Hepatocyte (in vitro differentiated cells): ENCODE measurements around the gene GAS2.

Experiments used
- EZH2phosphoT487 ChIP-seq: fragments of 200-600 bp; sonication (generic); IDR thresholded peaks from one replicate; pipeline ENCODE4 v1.6.1; 2018; ENCODE audit warnings: antibody characterized with exemption, mild to moderate bottlenecking, low read depth, moderate library complexity; ENCODE audit not compliant: unreplicated experiment, severe bottlenecking
- TF ChIP-seq, protein P1 (sequence below): fragments of 200-600 bp; sonication (generic); IDR thresholded peaks from 2 replicates; pipeline ENCODE4 v1.5.1; 2016; ENCODE audit warnings: antibody characterized with exemption, mild to moderate bottlenecking; ENCODE audit not compliant: poor library complexity

DNA sequence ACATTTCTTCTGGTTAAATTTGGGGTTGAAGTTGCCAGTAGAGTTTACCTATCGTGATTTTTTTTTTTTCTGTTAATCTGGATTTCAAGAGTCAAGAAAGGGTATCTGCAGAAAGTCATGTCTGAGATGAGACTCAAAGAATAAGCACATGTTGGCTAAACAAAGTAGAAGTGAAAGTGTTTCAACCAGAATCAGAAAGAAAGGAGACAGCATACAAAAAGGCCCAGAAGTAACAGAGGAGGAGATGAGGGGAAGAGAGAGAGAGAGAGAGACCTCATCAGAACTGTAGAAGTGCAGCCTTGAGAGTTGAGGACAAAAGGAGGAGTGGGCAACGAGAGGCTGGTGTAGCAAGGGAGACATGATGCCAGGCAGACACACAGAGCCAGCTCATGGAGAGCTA is 108.3 kb downstream of the GAS2 start:
- no peak for TF ChIP-seq EZH2phosphoT487
- TF ChIP-seq, protein P1, sequence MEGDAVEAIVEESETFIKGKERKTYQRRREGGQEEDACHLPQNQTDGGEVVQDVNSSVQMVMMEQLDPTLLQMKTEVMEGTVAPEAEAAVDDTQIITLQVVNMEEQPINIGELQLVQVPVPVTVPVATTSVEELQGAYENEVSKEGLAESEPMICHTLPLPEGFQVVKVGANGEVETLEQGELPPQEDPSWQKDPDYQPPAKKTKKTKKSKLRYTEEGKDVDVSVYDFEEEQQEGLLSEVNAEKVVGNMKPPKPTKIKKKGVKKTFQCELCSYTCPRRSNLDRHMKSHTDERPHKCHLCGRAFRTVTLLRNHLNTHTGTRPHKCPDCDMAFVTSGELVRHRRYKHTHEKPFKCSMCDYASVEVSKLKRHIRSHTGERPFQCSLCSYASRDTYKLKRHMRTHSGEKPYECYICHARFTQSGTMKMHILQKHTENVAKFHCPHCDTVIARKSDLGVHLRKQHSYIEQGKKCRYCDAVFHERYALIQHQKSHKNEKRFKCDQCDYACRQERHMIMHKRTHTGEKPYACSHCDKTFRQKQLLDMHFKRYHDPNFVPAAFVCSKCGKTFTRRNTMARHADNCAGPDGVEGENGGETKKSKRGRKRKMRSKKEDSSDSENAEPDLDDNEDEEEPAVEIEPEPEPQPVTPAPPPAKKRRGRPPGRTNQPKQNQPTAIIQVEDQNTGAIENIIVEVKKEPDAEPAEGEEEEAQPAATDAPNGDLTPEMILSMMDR: no peak
